Measurements from ENCODE around the gene RALGDS.

GRCh38 chr9:133163504-133164172, 42.6 kb upstream of the RALGDS start, which contains the start of gene GBGT1:
- TF ChIP-seq CTCF (IDR thresholded peaks at IDR 0.05; ENCODE audit: low read depth, low read length): 0 out of 2 replicates have a peak, but pooled peaks have one; percentile 6
- TF ChIP-seq EZH2phosphoT487 (IDR thresholded peaks at IDR 0.05; ENCODE audit: low read depth): no peak
